Stimulated activated naive CD4-positive, alpha-beta T cell treated with Interleukin-2 at 50 U/mL for 16 hours (primary cell): Measurements from ENCODE around the gene DOCK9.

ENCODE experiments used
- DNase-seq: peaks from one replicate; lab custom pipeline; 2025; lab: John Stamatoyannopoulos, UW

The DOCK9 gene

GRCh38 chr13:98945863-98946605, 31.8 kb downstream of the DOCK9 start:
- DNase-seq = no peak

- DNase-seq = no peak
Observed at GRCh38 chr13:98944336-98944735, 33.5 kb downstream of the DOCK9 start.

GRCh38 chr13:98942997-98943396, 34.9 kb downstream of the DOCK9 start:
- no peak for DNase-seq

GRCh38 chr13:98942485-98942884, 35.4 kb downstream of the DOCK9 start:
- DNase-seq = no peak

GRCh38 chr13:98941536-98941935, 36.3 kb downstream of the DOCK9 start:
- DNase-seq = no peak

- DNase-seq = no peak
Observed at GRCh38 chr13:98941126-98941525, 36.7 kb downstream of the DOCK9 start.

GRCh38 chr13:98940325-98941001, 37.4 kb downstream of the DOCK9 start:
- no peak for DNase-seq

- no peak for DNase-seq
Observed at GRCh38 chr13:98939660-98940191, 38.1 kb downstream of the DOCK9 start.

GRCh38 chr13:98938801-98939200, 39.1 kb downstream of the DOCK9 start:
- no peak for DNase-seq

GRCh38 chr13:98937911-98938381, 39.9 kb downstream of the DOCK9 start:
- no peak for DNase-seq

GRCh38 chr13:98934243-98934642, 43.6 kb downstream of the DOCK9 start:
- DNase-seq = no peak

GRCh38 chr13:98930151-98930591, 47.7 kb downstream of the DOCK9 start:
- no peak for DNase-seq

- no peak for DNase-seq
Observed at GRCh38 chr13:98927951-98928927, 49.6 kb downstream of the DOCK9 start.

GRCh38 chr13:98925949-98926348, 51.9 kb downstream of the DOCK9 start:
- no peak for DNase-seq

GRCh38 chr13:98923641-98924397, 54.0 kb downstream of the DOCK9 start:
- DNase-seq = no peak

GRCh38 chr13:98922306-98922705, 55.6 kb downstream of the DOCK9 start:
- DNase-seq = no peak

GRCh38 chr13:98921786-98922185, 56.1 kb downstream of the DOCK9 start:
- no peak for DNase-seq

GRCh38 chr13:98921015-98921580, 56.8 kb downstream of the DOCK9 start:
- no peak for DNase-seq

GRCh38 chr13:98919566-98919965, 58.3 kb downstream of the DOCK9 start:
- no peak for DNase-seq

GRCh38 chr13:98918771-98919170, 59.1 kb downstream of the DOCK9 start:
- no peak for DNase-seq

- no peak for DNase-seq
Observed at GRCh38 chr13:98917116-98917515, 60.7 kb downstream of the DOCK9 start.
